ENCODE measurements around the gene VIPAS39.

Gene VIPAS39

GRCh38 chr14:77488558-77488957, 31.2 kb upstream of the VIPAS39 start:
- DNase-seq, result no peak
- Histone ChIP-seq H3K9me3 (ENCODE audit: severe bottlenecking) (no peaks in the 10 kb centered on the region), H3K36me3 (no peaks in the 10 kb centered on the region), H3K27me3 (ENCODE audit: insufficient read depth, low read depth, severe bottlenecking) (no peaks in the 10 kb centered on the region), H3K27ac (no peak overlapping the region), H3K4me3 (ENCODE audit: low read depth, low read length) (no peak overlapping the region)
- no peak for TF ChIP-seq CTCF (IDR thresholded peaks at IDR 0.05; ENCODE audit: low read depth, low read length)

- Histone ChIP-seq H3K9me3 (ENCODE audit: severe bottlenecking) (no peaks in the 10 kb centered on the region), H3K27me3 (ENCODE audit: insufficient read depth, low read depth, severe bottlenecking) (no peaks in the 10 kb centered on the region), H3K27ac (no peak overlapping the region), H3K36me3 (no peaks in the 10 kb centered on the region), H3K4me3 (ENCODE audit: low read depth, low read length) (no peak overlapping the region)
- no peak for TF ChIP-seq CTCF (IDR thresholded peaks at IDR 0.05; ENCODE audit: low read depth, low read length)
- no peak for DNase-seq
Observed at GRCh38 chr14:77485901-77486678, 28.7 kb upstream of the VIPAS39 start.

GRCh38 chr14:77485256-77485655, 27.9 kb upstream of the VIPAS39 start:
- DNase-seq, result no peak
- TF ChIP-seq CTCF (IDR thresholded peaks at IDR 0.05; ENCODE audit: low read depth, low read length), result no peak

GRCh38 chr14:77482422-77482821, 25.0 kb upstream of the VIPAS39 start:
- no peak for DNase-seq
- Histone ChIP-seq H3K36me3 (no peaks in the 10 kb centered on the region), H3K9me3 (ENCODE audit: severe bottlenecking) (no peaks in the 10 kb centered on the region), H3K27me3 (ENCODE audit: insufficient read depth, low read depth, severe bottlenecking) (no peaks in the 10 kb centered on the region), H3K27ac (no peak overlapping the region), H3K4me3 (ENCODE audit: low read depth, low read length) (no peak overlapping the region)
- TF ChIP-seq CTCF (IDR thresholded peaks at IDR 0.05; ENCODE audit: low read depth, low read length), result no peak

More at GRCh38 chr14:77485256-77485655, 27.9 kb upstream of the VIPAS39 start:
- Histone ChIP-seq H3K36me3 (no peaks in the 10 kb centered on the region), H3K27me3 (ENCODE audit: insufficient read depth, low read depth, severe bottlenecking) (no peaks in the 10 kb centered on the region), H3K9me3 (ENCODE audit: severe bottlenecking) (no peaks in the 10 kb centered on the region), H3K27ac (no peak overlapping the region), H3K4me3 (ENCODE audit: low read depth, low read length) (no peak overlapping the region)

- no peaks in the 10 kb centered on the region for H3K27me3 ChIP-seq (ENCODE audit: insufficient read depth, low read depth, severe bottlenecking)
- DNase-seq, result no peak
- H3K9me3 ChIP-seq (ENCODE audit: severe bottlenecking), result no peaks in the 10 kb centered on the region
- no peaks in the 10 kb centered on the region for H3K36me3 ChIP-seq
- no peak for TF ChIP-seq CTCF (IDR thresholded peaks at IDR 0.05; ENCODE audit: low read depth, low read length)
- no peak overlapping the region for H3K4me3 ChIP-seq (ENCODE audit: low read depth, low read length)
- H3K27ac ChIP-seq, result no peak overlapping the region
Observed at GRCh38 chr14:77478796-77479195, 21.4 kb upstream of the VIPAS39 start.

- H3K27ac ChIP-seq, result no peak overlapping the region
- H3K27me3 ChIP-seq (ENCODE audit: insufficient read depth, low read depth, severe bottlenecking), result no peaks in the 10 kb centered on the region
- no peak overlapping the region for H3K4me3 ChIP-seq (ENCODE audit: low read depth, low read length)
- DNase-seq, result no peak
- H3K36me3 ChIP-seq, result no peaks in the 10 kb centered on the region
- H3K9me3 ChIP-seq (ENCODE audit: severe bottlenecking), result no peaks in the 10 kb centered on the region
- no peak for TF ChIP-seq CTCF (IDR thresholded peaks at IDR 0.05; ENCODE audit: low read depth, low read length)
Observed at GRCh38 chr14:77478029-77478428, 20.6 kb upstream of the VIPAS39 start.

Data from WERI-Rb-1 (cell line).